ENCODE results near the gene ZBTB39. TPM values are rescaled to one million over a fixed set of nuclear protein-coding genes. Genes with fewer than 3 reads are reported as not detected.
A peak's percentile ranks its signal among the peaks of the same experiment; 100 is the strongest.

ZBTB39 gene
- total and polyA plus RNA-seq, 2 experiments from 2014 or later = 1.8 to 6.4 TPM

- DNase-seq (ENCODE audit: low spot score) = no peak
- no peaks in the 10 kb centered on the region for H3K36me3 ChIP-seq (replicated peaks; ENCODE audit: insufficient read depth, low read depth)
- TF ChIP-seq EZH2 (IDR thresholded peaks at IDR 0.05; ENCODE audit: borderline replicate concordance) (no peak), EZH2phosphoT487 (IDR thresholded peaks at IDR 0.05; ENCODE audit: low read depth, severe bottlenecking, unreplicated experiment) (no peak), CTCF (IDR thresholded peaks at IDR 0.05; ENCODE audit: poor library complexity) (no peak)
- no peak overlapping the region for H3K27ac ChIP-seq
- 97% methylated on average over 1 of the region's 1 CpG for WGBS (ENCODE audit: low lambda C conversion rate, missing lambda C conversion rate)
- H3K9me2 ChIP-seq (replicated peaks; ENCODE audit: insufficient read depth) = no peaks in the 10 kb centered on the region
- H3K4me3 ChIP-seq = no peak overlapping the region
- no peaks in the 10 kb centered on the region for H3K4me1 ChIP-seq (ENCODE audit: insufficient read depth)
- H4K20me1 ChIP-seq (ENCODE audit: insufficient read depth, poor library complexity, severe bottlenecking) = no peaks in the 10 kb centered on the region
- peaks cover 2% of the 10 kb centered on the region for H3K79me2 ChIP-seq
- no peaks in the 10 kb centered on the region for H3K9me3 ChIP-seq (ENCODE audit: low read depth)
- peak overlapping the region; percentile 73 for H3K4me2 ChIP-seq
- no peaks in the 10 kb centered on the region for H3K27me3 ChIP-seq
- no peak overlapping the region for H2AFZ ChIP-seq
These were observed 44.7 kb upstream of the ZBTB39 start for GRCh38 chr12:57051011-57051410.

DNA sequence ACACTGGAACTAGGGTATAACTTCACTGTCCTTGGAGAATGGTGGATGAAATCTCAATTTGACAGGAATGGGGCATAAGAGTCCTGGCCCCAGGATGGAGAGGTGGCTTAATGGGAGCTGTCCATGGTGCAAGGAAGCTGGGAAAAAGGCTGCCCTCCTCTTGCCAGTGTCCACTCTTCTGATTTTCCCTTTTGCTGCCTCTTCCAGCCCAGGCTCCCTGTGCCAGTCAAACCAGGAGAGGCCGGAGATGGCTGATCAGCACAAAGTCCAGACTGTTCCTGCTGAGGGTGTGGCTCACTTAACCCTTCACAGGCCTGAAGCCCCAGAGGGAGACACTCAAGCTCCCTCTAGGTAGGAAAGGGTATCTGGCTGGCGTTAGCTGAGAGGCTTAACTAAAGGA lies 43.5 kb upstream of the ZBTB39 start, which contains the start of gene MYO1A:
MYO1A (minus strand) TSS at position 240 of the 400 bp plus-strand sequence. CDS start 1,806 bp downstream, outside the sequence.
- peaks cover 2% of the 10 kb centered on the region for H3K79me2 ChIP-seq
- H3K27ac ChIP-seq = peak within 1 kb of the TSS; percentile 71
- 22% methylated on average over 2 of the region's 2 CpGs for WGBS (ENCODE audit: low lambda C conversion rate, missing lambda C conversion rate)
- no peaks in the 10 kb centered on the region for H3K27me3 ChIP-seq
- no peaks in the 10 kb centered on the region for H3K9me3 ChIP-seq (ENCODE audit: low read depth)
- no peak within 1 kb of the TSS for H2AFZ ChIP-seq
- TF ChIP-seq EZH2 (IDR thresholded peaks at IDR 0.05; ENCODE audit: borderline replicate concordance) (no peak), EZH2phosphoT487 (IDR thresholded peaks at IDR 0.05; ENCODE audit: low read depth, severe bottlenecking, unreplicated experiment) (no peak), CTCF (IDR thresholded peaks at IDR 0.05; ENCODE audit: poor library complexity) (no peak)
- peak; percentile 51 for DNase-seq (ENCODE audit: low spot score)
- no peaks in the 10 kb centered on the region for H3K9me2 ChIP-seq (replicated peaks; ENCODE audit: insufficient read depth)
- no peaks in the 10 kb centered on the region for H3K4me1 ChIP-seq (ENCODE audit: insufficient read depth)
- no peaks in the 10 kb centered on the region for H3K36me3 ChIP-seq (replicated peaks; ENCODE audit: insufficient read depth, low read depth)
- H3K4me3 ChIP-seq = no peak within 1 kb of the TSS
- H4K20me1 ChIP-seq (ENCODE audit: insufficient read depth, poor library complexity, severe bottlenecking) = no peaks in the 10 kb centered on the region
- peak within 1 kb of the TSS; percentile 73 for H3K4me2 ChIP-seq

- peak overlapping the region; percentile 73 for H3K4me2 ChIP-seq
- no peaks in the 10 kb centered on the region for H3K9me2 ChIP-seq (replicated peaks; ENCODE audit: insufficient read depth)
- 82% methylated on average over 4 of the region's 4 CpGs for WGBS (ENCODE audit: low lambda C conversion rate, missing lambda C conversion rate)
- TF ChIP-seq CTCF (IDR thresholded peaks at IDR 0.05; ENCODE audit: poor library complexity) = no peak
- TF ChIP-seq EZH2phosphoT487 (IDR thresholded peaks at IDR 0.05; ENCODE audit: low read depth, severe bottlenecking, unreplicated experiment) = no peak
- TF ChIP-seq EZH2 (IDR thresholded peaks at IDR 0.05; ENCODE audit: borderline replicate concordance) = no peak
- H3K4me3 ChIP-seq = no peak overlapping the region
- no peak for DNase-seq (ENCODE audit: low spot score)
- peaks cover 2% of the 10 kb centered on the region for H3K79me2 ChIP-seq
- no peak overlapping the region for H2AFZ ChIP-seq
- H3K27ac ChIP-seq = peak overlapping the region; percentile 71
- no peaks in the 10 kb centered on the region for H3K9me3 ChIP-seq (ENCODE audit: low read depth)
- H3K27me3 ChIP-seq = no peaks in the 10 kb centered on the region
- H3K4me1 ChIP-seq (ENCODE audit: insufficient read depth) = no peaks in the 10 kb centered on the region
- H4K20me1 ChIP-seq (ENCODE audit: insufficient read depth, poor library complexity, severe bottlenecking) = no peaks in the 10 kb centered on the region
- no peaks in the 10 kb centered on the region for H3K36me3 ChIP-seq (replicated peaks; ENCODE audit: insufficient read depth, low read depth)
These were observed 42.7 kb upstream of the ZBTB39 start for GRCh38 chr12:57049119-57049446.
